ENCODE measurements around the gene CSRNP3.

DNA sequence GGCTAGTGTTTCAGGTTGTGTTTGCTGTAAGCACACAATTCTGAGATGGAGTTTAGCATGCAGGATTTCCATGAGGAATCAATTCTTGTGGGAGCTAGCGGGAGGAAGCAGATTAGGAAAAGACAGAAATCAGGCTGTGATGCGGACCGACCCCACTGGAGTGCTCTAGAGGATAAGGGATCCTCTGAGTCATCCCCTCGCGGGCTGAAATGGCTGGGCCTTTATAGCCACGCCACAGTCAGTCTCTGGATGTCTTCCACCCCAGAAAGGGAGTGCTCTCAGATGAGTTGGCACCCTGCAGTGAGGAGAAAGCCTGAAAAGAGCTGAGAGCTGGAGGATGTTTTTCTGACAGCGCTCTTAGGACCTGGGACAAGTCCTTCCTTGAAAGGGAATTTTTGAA is 222.1 kb downstream of the CSRNP3 start:
- TF ChIP-seq CTCF (conservative IDR thresholded peaks at IDR 0.05; ENCODE audit: low read length) (no peak), EZH2phosphoT487 (IDR thresholded peaks at IDR 0.05; ENCODE audit: borderline replicate concordance) (no peak)

All from Loucy (cell line).